ENCODE results near the gene INPP5A. TPM values are rescaled to one million over a fixed set of nuclear protein-coding genes. Genes with fewer than 3 reads are reported as not detected.
A peak's percentile ranks its signal among the peaks of the same experiment; 100 is the strongest.
"Not testable (repeated sequence)": the region's sequence is repeated elsewhere in the genome, so short reads cannot be mapped to it uniquely, and the experiment has no call there.

INPP5A gene
- total RNA-seq, 1 donor from 2014 or later, result 36.4 TPM

DNA sequence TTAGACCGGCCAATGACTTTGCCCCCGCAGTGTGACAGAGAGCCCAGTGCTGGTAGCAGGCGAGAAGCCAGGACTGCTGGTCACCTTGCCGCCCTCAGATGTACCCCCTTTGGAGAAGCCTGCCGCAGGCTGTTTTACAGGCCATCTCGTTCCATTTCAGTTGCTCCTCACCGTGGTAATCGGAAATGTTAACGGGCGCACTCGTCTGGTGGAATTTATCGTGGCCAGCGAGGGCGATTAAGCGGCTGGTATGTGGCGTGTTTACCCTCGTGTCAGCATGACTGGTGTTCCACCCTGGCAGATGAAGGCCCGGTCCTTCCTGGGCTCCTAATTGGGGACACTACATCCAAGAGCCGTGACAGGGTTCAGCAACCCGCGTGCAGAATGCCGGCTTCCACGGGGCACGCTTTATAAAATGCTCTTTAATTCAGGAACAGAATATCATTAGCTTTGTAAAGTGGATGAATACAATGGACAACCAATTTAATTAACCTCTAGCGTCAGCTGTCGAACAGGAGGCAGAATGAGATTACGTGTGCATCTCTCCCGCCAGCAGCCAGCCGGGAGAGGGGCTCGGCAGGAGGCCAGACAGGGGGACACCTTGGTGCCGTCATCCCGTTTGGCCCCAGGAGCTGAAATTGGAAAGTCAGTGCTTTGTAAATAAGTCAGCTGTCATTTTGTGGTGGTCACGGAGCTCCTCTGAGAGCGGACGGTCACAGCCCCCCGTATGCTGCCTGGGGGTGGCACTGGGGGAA is 140.1 kb downstream of the INPP5A start:
- Mint-ChIP-seq H3K4me3 (ENCODE audit: unreplicated experiment) (no peak overlapping the region), H3K27me3 (ENCODE audit: unreplicated experiment) (no peaks in the 10 kb centered on the region), H3K27ac (ENCODE audit: unreplicated experiment) (no peak overlapping the region), H3K9me3 (ENCODE audit: unreplicated experiment) (peaks cover 3% of the 10 kb centered on the region), H3K36me3 (ENCODE audit: unreplicated experiment) (no peaks in the 10 kb centered on the region), H3K4me1 (ENCODE audit: unreplicated experiment) (no peaks in the 10 kb centered on the region)
- TF ChIP-seq, protein P1, sequence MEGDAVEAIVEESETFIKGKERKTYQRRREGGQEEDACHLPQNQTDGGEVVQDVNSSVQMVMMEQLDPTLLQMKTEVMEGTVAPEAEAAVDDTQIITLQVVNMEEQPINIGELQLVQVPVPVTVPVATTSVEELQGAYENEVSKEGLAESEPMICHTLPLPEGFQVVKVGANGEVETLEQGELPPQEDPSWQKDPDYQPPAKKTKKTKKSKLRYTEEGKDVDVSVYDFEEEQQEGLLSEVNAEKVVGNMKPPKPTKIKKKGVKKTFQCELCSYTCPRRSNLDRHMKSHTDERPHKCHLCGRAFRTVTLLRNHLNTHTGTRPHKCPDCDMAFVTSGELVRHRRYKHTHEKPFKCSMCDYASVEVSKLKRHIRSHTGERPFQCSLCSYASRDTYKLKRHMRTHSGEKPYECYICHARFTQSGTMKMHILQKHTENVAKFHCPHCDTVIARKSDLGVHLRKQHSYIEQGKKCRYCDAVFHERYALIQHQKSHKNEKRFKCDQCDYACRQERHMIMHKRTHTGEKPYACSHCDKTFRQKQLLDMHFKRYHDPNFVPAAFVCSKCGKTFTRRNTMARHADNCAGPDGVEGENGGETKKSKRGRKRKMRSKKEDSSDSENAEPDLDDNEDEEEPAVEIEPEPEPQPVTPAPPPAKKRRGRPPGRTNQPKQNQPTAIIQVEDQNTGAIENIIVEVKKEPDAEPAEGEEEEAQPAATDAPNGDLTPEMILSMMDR (IDR thresholded peaks at IDR 0.05), result no peak
- DNase-seq (ENCODE audit: extremely low spot score, unreplicated experiment), result peak; percentile 80

DNA sequence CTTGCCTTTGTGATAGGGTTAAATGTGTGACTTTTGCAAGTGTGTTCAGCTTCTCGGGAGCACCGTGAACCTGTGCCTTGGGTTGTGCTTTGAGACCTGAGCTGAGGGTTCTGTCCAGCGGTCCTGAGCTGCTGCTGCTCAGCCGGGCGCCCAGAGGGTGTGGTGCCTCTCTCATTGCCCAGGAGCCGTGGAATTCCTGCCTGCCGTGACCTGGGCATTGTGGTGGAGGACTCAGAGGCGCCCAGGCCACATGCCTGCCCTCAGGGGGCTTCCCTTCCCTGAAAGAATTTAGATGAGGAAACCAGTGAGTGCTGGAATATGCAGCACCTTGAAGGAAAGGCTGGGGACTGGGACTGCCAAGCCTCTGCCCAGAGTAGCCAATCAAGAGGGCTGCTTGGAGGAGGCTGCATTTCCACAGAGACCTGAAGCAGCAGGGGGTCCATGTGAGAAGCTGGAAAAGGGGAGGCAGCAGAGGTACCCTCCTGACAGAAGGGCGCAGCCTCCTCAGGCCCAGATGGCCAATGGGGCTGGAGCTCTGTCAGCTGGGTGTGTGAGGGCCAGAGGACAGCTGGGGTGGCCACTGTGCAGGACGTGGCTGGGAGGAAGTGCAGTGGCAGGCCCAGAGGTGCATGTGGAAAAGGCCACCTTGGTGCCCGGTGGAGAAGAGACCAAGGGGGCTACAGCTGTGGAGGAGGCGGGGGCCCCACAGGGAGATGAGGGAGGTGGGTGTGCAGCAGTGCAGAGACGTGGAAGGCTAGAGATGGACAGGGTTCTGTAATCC is 141.0 kb downstream of the INPP5A start:
- no peak overlapping the region for H3K4me3 Mint-ChIP-seq (ENCODE audit: unreplicated experiment)
- no peaks in the 10 kb centered on the region for H3K36me3 Mint-ChIP-seq (ENCODE audit: unreplicated experiment)
- peaks cover 2% of the 10 kb centered on the region for H3K4me1 Mint-ChIP-seq (ENCODE audit: unreplicated experiment)
- no peaks in the 10 kb centered on the region for H3K9me3 Mint-ChIP-seq (ENCODE audit: unreplicated experiment)
- peak; percentile 75 for DNase-seq (ENCODE audit: extremely low spot score, unreplicated experiment)
- H3K27me3 Mint-ChIP-seq (ENCODE audit: unreplicated experiment), result no peaks in the 10 kb centered on the region
- TF ChIP-seq, protein P1 (IDR thresholded peaks at IDR 0.05), result no peak
- H3K27ac Mint-ChIP-seq (ENCODE audit: unreplicated experiment), result no peak overlapping the region

DNA sequence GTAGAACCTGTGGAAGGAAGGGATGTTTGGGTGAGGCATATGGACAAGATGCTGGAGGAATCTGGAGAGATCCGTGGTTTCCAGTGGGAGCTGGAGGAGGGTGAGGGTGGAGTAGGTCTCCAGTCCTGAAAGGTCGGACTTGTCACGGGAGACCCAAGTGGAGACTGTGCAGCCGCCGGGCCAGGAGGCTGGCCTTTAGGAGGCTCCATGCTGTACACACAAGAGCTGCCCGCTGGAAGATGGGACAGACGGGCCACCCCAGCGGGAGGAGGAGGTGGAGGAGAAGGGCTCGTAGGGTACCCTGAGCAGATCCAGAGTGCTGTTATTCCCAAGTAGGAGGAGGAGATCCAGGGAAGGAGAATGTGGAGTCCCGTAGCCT is 141.6 kb downstream of the INPP5A start:
- DNase-seq (ENCODE audit: extremely low spot score, unreplicated experiment), result peak; percentile 73
- no peaks in the 10 kb centered on the region for H3K27me3 Mint-ChIP-seq (ENCODE audit: unreplicated experiment)
- TF ChIP-seq, protein P1 (IDR thresholded peaks at IDR 0.05), result no peak
- H3K36me3 Mint-ChIP-seq (ENCODE audit: unreplicated experiment), result no peaks in the 10 kb centered on the region
- no peak overlapping the region for H3K27ac Mint-ChIP-seq (ENCODE audit: unreplicated experiment)
- peaks cover 2% of the 10 kb centered on the region for H3K4me1 Mint-ChIP-seq (ENCODE audit: unreplicated experiment)
- no peaks in the 10 kb centered on the region for H3K9me3 Mint-ChIP-seq (ENCODE audit: unreplicated experiment)
- H3K4me3 Mint-ChIP-seq (ENCODE audit: unreplicated experiment), result no peak overlapping the region

DNA sequence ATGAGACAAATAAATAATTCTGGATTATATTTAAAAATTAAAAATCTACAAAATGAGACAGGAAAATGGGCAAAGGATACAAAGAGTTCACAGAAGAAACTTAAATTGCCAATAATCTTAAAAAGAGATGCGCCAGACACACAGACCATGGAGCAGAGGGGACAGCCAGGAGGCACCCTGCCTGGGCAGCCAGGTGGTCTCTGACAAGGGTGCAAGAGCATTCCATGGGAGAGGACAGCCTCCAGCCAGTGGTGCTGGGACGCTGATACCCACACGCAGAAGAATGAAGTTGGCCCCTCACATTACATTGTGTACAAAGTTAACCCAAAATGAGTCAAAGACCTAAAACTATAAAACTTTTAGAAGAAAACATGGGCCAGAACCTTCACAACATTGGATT is 142.1 kb downstream of the INPP5A start:
- no peak overlapping the region for H3K4me3 Mint-ChIP-seq (ENCODE audit: unreplicated experiment)
- TF ChIP-seq, protein P1 (IDR thresholded peaks at IDR 0.05), result no peak

DNA sequence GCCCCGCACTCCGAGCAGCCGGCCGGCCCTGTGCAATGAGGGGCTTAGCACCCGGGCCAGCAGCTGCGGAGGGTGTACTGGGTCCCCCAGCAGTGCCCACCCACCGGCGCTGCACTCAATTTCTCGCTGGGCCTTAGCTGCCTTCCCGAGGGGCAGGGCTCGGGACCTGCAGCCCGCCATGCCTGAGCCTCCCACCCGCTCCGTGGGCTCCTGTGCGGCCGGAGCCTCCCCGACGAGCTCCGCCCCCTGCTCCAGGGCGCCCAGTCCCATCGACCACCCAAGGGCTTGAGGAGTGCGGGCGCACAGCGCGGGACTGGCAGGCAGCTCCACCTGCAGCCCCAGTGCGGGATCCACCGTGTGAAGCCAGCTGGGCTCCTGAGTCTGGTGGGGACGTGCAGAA is 143.2 kb downstream of the INPP5A start:
- H3K9me3 Mint-ChIP-seq (ENCODE audit: unreplicated experiment); H3K27ac Mint-ChIP-seq (ENCODE audit: unreplicated experiment); H3K36me3 Mint-ChIP-seq (ENCODE audit: unreplicated experiment); H3K4me3 Mint-ChIP-seq (ENCODE audit: unreplicated experiment); DNase-seq (ENCODE audit: extremely low spot score, unreplicated experiment); H3K27me3 Mint-ChIP-seq (ENCODE audit: unreplicated experiment): not testable (repeated sequence)
- H3K4me1 Mint-ChIP-seq (ENCODE audit: unreplicated experiment), result peaks cover 18% of the 10 kb centered on the region

More for the DNA sequence above, 142.1 kb downstream of the INPP5A start:
- peaks cover 7% of the 10 kb centered on the region for H3K4me1 Mint-ChIP-seq (ENCODE audit: unreplicated experiment)
- peak; percentile 69 for DNase-seq (ENCODE audit: extremely low spot score, unreplicated experiment)
- H3K9me3 Mint-ChIP-seq (ENCODE audit: unreplicated experiment), result no peaks in the 10 kb centered on the region
- H3K27ac Mint-ChIP-seq (ENCODE audit: unreplicated experiment), result no peak overlapping the region
- no peaks in the 10 kb centered on the region for H3K27me3 Mint-ChIP-seq (ENCODE audit: unreplicated experiment)
- H3K36me3 Mint-ChIP-seq (ENCODE audit: unreplicated experiment), result no peaks in the 10 kb centered on the region

All from osteocyte (in vitro differentiated cells).